Subcutaneous abdominal adipose tissue (tissue), 5 donors: ENCODE results near the gene PCP2.

ENCODE experiments used
- H3K27ac ChIP-seq: one replicate; pipeline ENCODE4 v1.7.0; 2013; ENCODE audit warnings: low read depth, mild to moderate bottlenecking, inconsistent platforms, low read length, moderate library complexity
- H3K27me3 ChIP-seq, 5 donors: one replicate each; pipeline ENCODE4 v1.7.0; 2013; ENCODE audit warnings: low read length in 5 of 5, inconsistent platforms in 1 of 5; ENCODE audit not compliant: control insufficient read depth in 5 of 5, insufficient read depth in 4 of 5
- H3K36me3 ChIP-seq, 5 donors: one replicate each; pipeline ENCODE4 v1.7.0; 2013; ENCODE audit warnings: low read length in 5 of 5; ENCODE audit not compliant: control insufficient read depth in 5 of 5, insufficient read depth in 5 of 5
- H3K4me1 ChIP-seq, 5 donors: one replicate each; pipeline ENCODE4 v1.7.0; 2013; ENCODE audit warnings: low read length in 5 of 5, mild to moderate bottlenecking in 3 of 5, moderate library complexity in 1 of 5; ENCODE audit not compliant: control insufficient read depth in 5 of 5, insufficient read depth in 5 of 5
- H3K4me3 ChIP-seq, 5 donors: one replicate each; pipeline ENCODE4 v1.7.0; 2013; ENCODE audit warnings: low read length in 5 of 5, low read depth in 1 of 5
- H3K9ac ChIP-seq, 5 donors: one replicate each; pipeline ENCODE4 v1.7.0; 2013; ENCODE audit warnings: low read length in 5 of 5, mild to moderate bottlenecking in 4 of 5, moderate library complexity in 3 of 5
- H3K9me3 ChIP-seq, 5 donors: one replicate each; pipeline ENCODE4 v1.7.0; 2013; ENCODE audit warnings: low read length in 5 of 5; ENCODE audit not compliant: control insufficient read depth in 5 of 5
- donor health status: healthy.
- donor health status: healthy.
- donor health status: healthy.
- donor health status: healthy.
- donor health status: healthy.

PCP2 gene

GRCh38 chr19:7676376-7676775 lies 42.9 kb upstream of the PCP2 start:
- Histone ChIP-seq H3K27ac (no peak overlapping the region), H3K4me1 (peaks cover 0 to 21% (median 9%) of the 10 kb centered on the region in 5 donors), H3K36me3 (no peaks in the 10 kb centered on the region), H3K9ac (no peak overlapping the region), H3K27me3 (peaks cover 13 to 34% (median 29%) of the 10 kb centered on the region in 5 donors), H3K9me3 (peaks cover 0 to 9% (median 5%) of the 10 kb centered on the region in 5 donors), H3K4me3 (no peak overlapping the region)

- peaks cover 0 to 13% (median 0%) of the 10 kb centered on the region in 5 donors for H3K4me1 ChIP-seq
- H3K36me3 ChIP-seq = no peaks in the 10 kb centered on the region
- H3K27ac ChIP-seq = no peak overlapping the region
- peaks cover 0 to 8% (median 5%) of the 10 kb centered on the region in 5 donors for H3K9me3 ChIP-seq
- no peak overlapping the region for H3K9ac ChIP-seq
- H3K4me3 ChIP-seq = no peak overlapping the region
- H3K27me3 ChIP-seq = peaks cover 10 to 43% (median 35%) of the 10 kb centered on the region in 5 donors
Measured at GRCh38 chr19:7674010-7675005, 40.8 kb upstream of the PCP2 start.

DNA sequence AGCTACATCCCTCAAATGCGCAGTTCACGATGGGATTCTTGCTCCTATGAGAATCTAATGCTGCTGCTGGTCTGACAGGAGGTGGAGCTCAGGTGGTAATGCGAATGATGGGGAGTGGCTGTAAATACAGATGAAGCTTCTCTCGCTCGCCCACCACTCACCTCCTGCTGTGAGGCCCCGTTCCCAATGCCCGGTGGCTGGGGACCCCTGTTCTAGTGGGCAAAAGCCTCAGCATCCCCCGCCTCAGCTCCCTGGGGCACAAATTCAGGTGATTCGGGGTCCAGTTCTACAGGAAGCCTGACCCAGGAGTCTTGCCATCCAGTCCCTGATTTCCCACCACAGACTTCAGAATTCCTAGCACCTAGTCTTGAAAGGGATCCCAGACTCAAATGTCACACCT lies 39.0 kb upstream of the PCP2 start:
- Histone ChIP-seq H3K36me3 (no peaks in the 10 kb centered on the region), H3K27ac (no peak overlapping the region), H3K4me1 (peaks cover 0 to 9% (median 0%) of the 10 kb centered on the region in 5 donors), H3K27me3 (peaks cover 4 to 30% (median 23%) of the 10 kb centered on the region in 5 donors), H3K4me3 (no peak overlapping the region), H3K9ac (no peak overlapping the region), H3K9me3 (peaks cover 0 to 7% (median 5%) of the 10 kb centered on the region in 5 donors)

- Histone ChIP-seq H3K27me3 (peaks cover 4 to 23% (median 20%) of the 10 kb centered on the region in 5 donors), H3K9me3 (peaks cover 0 to 7% (median 5%) of the 10 kb centered on the region in 5 donors), H3K4me3 (no peak overlapping the region), H3K36me3 (no peaks in the 10 kb centered on the region), H3K4me1 (peaks cover 0 to 5% (median 0%) of the 10 kb centered on the region in 5 donors), H3K9ac (no peak overlapping the region), H3K27ac (no peak overlapping the region)
Measured at GRCh38 chr19:7670790-7671189, 37.3 kb upstream of the PCP2 start.

- no peak overlapping the region for H3K27ac ChIP-seq
- peaks cover 0 to 5% (median 0%) of the 10 kb centered on the region in 5 donors for H3K4me1 ChIP-seq
- H3K4me3 ChIP-seq = peak overlapping the region in 1 of 5 donors; percentile 32
- no peak overlapping the region for H3K9ac ChIP-seq
- no peaks in the 10 kb centered on the region for H3K36me3 ChIP-seq
- H3K9me3 ChIP-seq = peaks cover 0 to 7% (median 5%) of the 10 kb centered on the region in 5 donors
- H3K27me3 ChIP-seq = peaks cover 4 to 23% (median 20%) of the 10 kb centered on the region in 5 donors
Measured at GRCh38 chr19:7670150-7670783, 36.7 kb upstream of the PCP2 start.

DNA sequence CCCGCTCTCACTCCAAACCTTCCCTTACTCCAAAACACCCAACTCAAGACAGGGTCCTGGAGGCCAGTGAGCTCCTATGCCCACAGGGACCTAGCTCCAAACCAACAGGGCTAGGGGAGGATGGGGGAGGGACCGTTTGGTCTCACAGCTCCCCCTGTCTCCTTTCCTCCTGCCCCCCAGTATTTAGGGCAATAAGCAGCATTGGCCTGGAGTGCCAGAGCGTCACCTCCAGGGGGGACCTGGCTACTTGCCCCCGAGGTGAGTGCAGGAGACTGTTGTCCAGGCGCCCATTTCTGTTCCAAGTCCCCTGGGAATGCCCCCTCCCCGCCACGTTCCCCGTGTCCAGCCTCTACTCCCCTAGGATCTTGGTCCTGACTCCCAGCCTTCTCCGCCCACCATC lies 36.1 kb upstream of the PCP2 start:
- Histone ChIP-seq H3K36me3 (no peaks in the 10 kb centered on the region), H3K9me3 (peaks cover 0 to 7% (median 5%) of the 10 kb centered on the region in 5 donors), H3K9ac (no peak overlapping the region), H3K4me1 (peaks cover 0 to 5% (median 0%) of the 10 kb centered on the region in 5 donors), H3K4me3 (no peak overlapping the region), H3K27ac (no peak overlapping the region), H3K27me3 (peaks cover 4 to 23% (median 20%) of the 10 kb centered on the region in 5 donors)

DNA sequence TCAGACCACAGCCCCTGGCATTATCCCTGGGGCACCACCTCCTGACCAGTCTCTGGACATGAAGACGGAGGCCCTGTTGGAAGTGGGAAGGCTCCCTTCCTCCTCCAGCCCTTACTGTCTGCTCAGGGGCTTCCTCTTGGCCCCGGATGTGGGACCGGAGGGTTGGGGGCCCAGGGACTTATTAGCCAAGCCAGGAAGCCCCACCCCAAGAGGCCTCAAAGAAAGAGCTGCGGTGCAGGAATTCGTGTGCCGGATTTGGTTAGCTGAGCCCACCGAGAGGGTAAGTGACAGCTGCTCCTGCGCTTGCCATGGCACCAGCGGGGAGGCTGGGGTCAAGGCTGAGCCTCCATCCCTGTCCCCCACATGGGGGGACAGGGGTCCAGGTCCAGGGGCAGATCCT lies 35.3 kb upstream of the PCP2 start, which contains the start of gene RETN:
Gene RETN, plus strand, starts transcription at position 208 of the 400 bp plus-strand sequence. CDS start 278 bp downstream, outside the sequence.
- Histone ChIP-seq H3K9ac (no peak within 1 kb of the TSS), H3K4me1 (peaks cover 0 to 3% (median 0%) of the 10 kb centered on the region in 5 donors), H3K36me3 (no peaks in the 10 kb centered on the region), H3K9me3 (peaks cover 0 to 5% (median 2%) of the 10 kb centered on the region in 5 donors), H3K4me3 (no peak within 1 kb of the TSS), H3K27ac (no peak within 1 kb of the TSS), H3K27me3 (peaks cover 4 to 27% (median 20%) of the 10 kb centered on the region in 5 donors)

DNA sequence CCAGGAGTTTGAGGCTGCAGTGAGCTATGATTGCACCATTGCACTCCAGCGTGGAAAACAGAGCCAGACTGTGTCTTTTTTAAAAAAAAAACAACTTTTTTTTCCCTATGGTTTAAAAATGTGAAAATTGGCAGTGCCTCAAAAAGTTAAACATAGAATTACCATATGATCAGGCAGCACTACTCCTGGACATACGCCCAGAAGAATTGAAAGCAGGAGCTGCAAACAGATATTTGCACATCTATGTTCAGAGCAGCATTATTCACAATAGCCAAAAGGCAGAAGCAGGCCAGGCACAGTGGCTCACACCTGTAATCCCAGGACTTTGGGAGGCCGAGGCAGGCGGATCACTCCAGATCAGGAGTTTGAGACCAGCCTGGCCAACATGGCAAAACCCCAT lies 31.6 kb upstream of the PCP2 start:
- Histone ChIP-seq H3K4me3 (no peak overlapping the region), H3K27ac (no peak overlapping the region), H3K27me3 (peaks cover 0 to 16% (median 6%) of the 10 kb centered on the region in 5 donors), H3K4me1 (peaks cover 0 to under 1% (median 0%) of the 10 kb centered on the region in 5 donors), H3K36me3 (no peaks in the 10 kb centered on the region), H3K9me3 (no peaks in the 10 kb centered on the region), H3K9ac (no peak overlapping the region)

DNA sequence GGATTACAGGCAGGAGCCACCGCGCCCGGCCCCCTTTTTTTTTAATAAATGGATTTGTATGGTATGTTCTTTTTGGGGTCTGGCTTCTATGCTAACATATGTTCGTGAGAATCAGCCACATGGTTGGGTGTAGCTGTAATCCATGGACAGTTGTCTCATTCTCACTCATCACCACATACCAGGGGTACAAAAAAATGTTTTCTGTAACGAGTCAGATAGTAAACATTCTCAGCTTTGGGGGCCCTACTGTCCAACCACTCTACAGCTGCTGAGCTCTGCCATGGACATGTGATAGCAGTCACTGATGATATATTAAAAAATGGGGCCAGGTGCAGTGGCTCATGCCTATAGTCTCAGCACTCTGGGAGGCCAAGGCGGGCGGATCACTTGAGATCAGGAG lies 30.2 kb upstream of the PCP2 start:
- no peaks in the 10 kb centered on the region for H3K4me1 ChIP-seq
- H3K9ac ChIP-seq = no peak overlapping the region
- H3K4me3 ChIP-seq = no peak overlapping the region
- H3K27me3 ChIP-seq = peaks cover 0 to 7% (median 0%) of the 10 kb centered on the region in 5 donors
- no peak overlapping the region for H3K27ac ChIP-seq
- no peaks in the 10 kb centered on the region for H3K36me3 ChIP-seq
- H3K9me3 ChIP-seq = no peaks in the 10 kb centered on the region
